IMR-90 (cell line): ENCODE measurements around the gene MRS2. TPM values are rescaled to one million over a fixed set of nuclear protein-coding genes. Genes with fewer than 3 reads are reported as not detected.

Experiments used
- ATAC-seq: fragments of 200-7000 bp; cut with Tn5 transposase; 2 replicates; pipeline ENCODE4 v1.9.1; 2020; ENCODE audit warnings: low read depth, mild to moderate bottlenecking, moderate library complexity
- BruUV-seq: library from RNA; stranded (reverse); fragments of 400-500 nt; replicated peaks from 2 replicates; lab custom pipeline; 2021; lab: Mats Ljungman, UMichigan
- CTCF ChIA-PET: fragments of 300-600 bp; formaldehyde crosslinking; extraction: SDS; loops from one replicate; lab custom pipeline; 2021; ENCODE audit warnings: antibody characterized with exemption; lab: Yijun Ruan, JAX
- POLR2A ChIA-PET: fragments of 300-600 bp; sonication (Branson Sonifier 250); formaldehyde crosslinking; loops from one replicate; lab custom pipeline; 2022; ENCODE audit warnings: antibody characterized with exemption; ENCODE audit not compliant: unreplicated experiment; lab: Charles Lee
- DNase-seq: peaks from one replicate; pipeline ENCODE4 v3.0.0; 2013
- H2AFZ ChIP-seq: replicated peaks from 2 replicates; pipeline ENCODE3; 2013; ENCODE audit warnings: low read length, mild to moderate bottlenecking; ENCODE audit not compliant: poor library complexity
- H2AK5ac ChIP-seq: 2 replicates; pipeline ENCODE4 v1.6.1; 2013; ENCODE audit warnings: low read depth, low read length, inconsistent platforms
- H2AK9ac ChIP-seq: replicated peaks from 2 replicates; pipeline ENCODE3; 2013; ENCODE audit warnings: mild to moderate bottlenecking, low read depth, low read length, moderate library complexity; ENCODE audit not compliant: poor library complexity
- H2BK120ac ChIP-seq: 2 replicates; pipeline ENCODE4 v1.6.1; 2013; ENCODE audit warnings: low read depth, low read length, inconsistent platforms
- H2BK15ac ChIP-seq: 3 replicates; pipeline ENCODE4 v1.6.1; 2013; ENCODE audit warnings: low read depth, low read length, inconsistent platforms
- H2BK20ac ChIP-seq: 2 replicates; pipeline ENCODE4 v1.6.1; 2013; ENCODE audit warnings: low read depth, mild to moderate bottlenecking, inconsistent platforms, low read length, moderate library complexity
- H2BK5ac ChIP-seq: 2 replicates; pipeline ENCODE4 v1.6.1; 2013; ENCODE audit warnings: mild to moderate bottlenecking, low read depth, low read length, inconsistent platforms; ENCODE audit not compliant: poor library complexity, severe bottlenecking
- H3K14ac ChIP-seq: replicated peaks from 2 replicates; pipeline ENCODE4 v1.6.1; 2013; ENCODE audit warnings: low read depth, low read length, inconsistent platforms
- H3K18ac ChIP-seq: 2 replicates; pipeline ENCODE4 v1.6.1; 2013; ENCODE audit warnings: low read depth, low read length, control low read depth
- H3K23ac ChIP-seq: 2 replicates; pipeline ENCODE4 v1.6.1; 2013; ENCODE audit warnings: low read depth, low read length, inconsistent platforms
- H3K27ac ChIP-seq: 2 replicates; pipeline ENCODE4 v1.5.1; 2013; ENCODE audit warnings: mild to moderate bottlenecking, control low read depth, low read length; ENCODE audit not compliant: insufficient read depth
- H3K27me3 ChIP-seq: 2 replicates; pipeline ENCODE4 v1.6.1; 2013; ENCODE audit warnings: low read length; ENCODE audit not compliant: control insufficient read depth, insufficient read depth
- H3K36me3 ChIP-seq: 2 replicates; pipeline ENCODE4 v1.6.1; 2013; ENCODE audit warnings: low read length, mixed read lengths; ENCODE audit not compliant: control insufficient read depth, insufficient read depth
- H3K4ac ChIP-seq: 2 replicates; pipeline ENCODE4 v1.6.1; 2013; ENCODE audit warnings: low read depth, low read length, inconsistent platforms
- H3K4me1 ChIP-seq: 2 replicates; pipeline ENCODE4 v1.6.1; 2013; ENCODE audit warnings: low read length, mixed read lengths; ENCODE audit not compliant: control insufficient read depth, insufficient read depth
- H3K4me2 ChIP-seq: 2 replicates; pipeline ENCODE4 v1.6.1; 2013; ENCODE audit warnings: low read depth, mild to moderate bottlenecking, control low read depth, low read length, moderate library complexity
- H3K4me3 ChIP-seq: 2 replicates; pipeline ENCODE4 v1.5.1; 2013; ENCODE audit warnings: low read depth, mild to moderate bottlenecking, control low read depth, low read length, moderate library complexity; ENCODE audit not compliant: insufficient read depth
- H3K56ac ChIP-seq: 2 replicates; pipeline ENCODE4 v1.6.1; 2013; ENCODE audit warnings: low read length, inconsistent platforms; ENCODE audit not compliant: insufficient read depth; ENCODE audit errors: extremely low read depth
- H3K79me1 ChIP-seq, 2 experiments: 2 replicates each; pipeline ENCODE4 v1.6.1; 2013; ENCODE audit warnings: low read length in 2 of 2, inconsistent platforms in 1 of 2, low read depth in 1 of 2
- H3K9ac ChIP-seq: 2 replicates; pipeline ENCODE4 v1.6.1; 2013; ENCODE audit warnings: low read depth, low read length, control low read depth
- H3K9me1 ChIP-seq: 2 replicates; pipeline ENCODE4 v1.6.1; 2013; ENCODE audit warnings: low read length, inconsistent platforms; ENCODE audit not compliant: insufficient read depth
- H3K9me3 ChIP-seq: 2 replicates; pipeline ENCODE4 v1.6.1; 2013; ENCODE audit warnings: low read length; ENCODE audit not compliant: control insufficient read depth, insufficient read depth
- H4K20me1 ChIP-seq: 2 replicates; pipeline ENCODE4 v1.6.1; 2013; ENCODE audit warnings: low read length, inconsistent platforms; ENCODE audit not compliant: insufficient read depth
- H4K5ac ChIP-seq: 2 replicates; pipeline ENCODE4 v1.6.1; 2013; ENCODE audit warnings: mild to moderate bottlenecking, low read depth, low read length, control low read depth
- H4K8ac ChIP-seq, 2 experiments: 2 replicates each; pipeline ENCODE4 v1.6.1; 2013; ENCODE audit warnings: low read depth in 2 of 2, low read length in 2 of 2, control low read depth in 1 of 2, inconsistent platforms in 1 of 2
- H4K91ac ChIP-seq: 2 replicates; pipeline ENCODE4 v1.6.1; 2013; ENCODE audit warnings: low read depth, low read length, inconsistent platforms; ENCODE audit not compliant: insufficient read depth
- BHLHE40 ChIP-seq: fragments of 150-350 bp; IDR thresholded peaks from 2 replicates; pipeline ENCODE4 v1.6.1; 2016; ENCODE audit warnings: mild to moderate bottlenecking, low read depth, low read length
- CEBPB ChIP-seq: IDR thresholded peaks from 2 replicates; pipeline ENCODE4 v1.6.1; 2012; ENCODE audit warnings: low read depth, low read length, improper control_type of control experiment
- CHD1 ChIP-seq: IDR thresholded peaks from 2 replicates; pipeline ENCODE4 v1.6.1; 2012; ENCODE audit warnings: low read depth, low read length, improper control_type of control experiment
- FOS ChIP-seq: fragments of 150-350 bp; IDR thresholded peaks from 2 replicates; pipeline ENCODE4 v1.6.1; 2016; ENCODE audit warnings: low read depth, low read length
- MAFK ChIP-seq: IDR thresholded peaks from 2 replicates; pipeline ENCODE4 v1.6.1; 2012; ENCODE audit warnings: low read depth, low read length, improper control_type of control experiment
- MAZ ChIP-seq: IDR thresholded peaks from 2 replicates; pipeline ENCODE4 v1.6.1; 2012; ENCODE audit warnings: low read depth, mild to moderate bottlenecking, low read length, improper control_type of control experiment, moderate library complexity, borderline replicate concordance
- MXI1 ChIP-seq: IDR thresholded peaks from 2 replicates; pipeline ENCODE4 v1.6.1; 2012; ENCODE audit warnings: low read depth, mild to moderate bottlenecking, low read length, moderate library complexity, borderline replicate concordance
- NFE2L2 ChIP-seq: fragments of 150-350 bp; IDR thresholded peaks from 2 replicates; pipeline ENCODE4 v1.6.1; 2016; ENCODE audit warnings: low read depth, mild to moderate bottlenecking, low read length
- POLR2A ChIP-seq: IDR thresholded peaks from 2 replicates; pipeline ENCODE4 v1.6.1; 2012; ENCODE audit warnings: mild to moderate bottlenecking, low read depth, low read length
- RAD21 ChIP-seq: IDR thresholded peaks from 2 replicates; pipeline ENCODE4 v1.6.1; 2012; ENCODE audit warnings: low read length, improper control_type of control experiment
- RCOR1 ChIP-seq: IDR thresholded peaks from 2 replicates; pipeline ENCODE4 v1.6.1; 2012; ENCODE audit warnings: mild to moderate bottlenecking, low read length, improper control_type of control experiment; ENCODE audit not compliant: insufficient replicate concordance
- RFX5 ChIP-seq: IDR thresholded peaks from 2 replicates; pipeline ENCODE4 v1.8.0; 2012; ENCODE audit warnings: low read depth, mild to moderate bottlenecking, low read length, moderate library complexity
- SMC3 ChIP-seq: fragments of 150-350 bp; IDR thresholded peaks from 2 replicates; pipeline ENCODE4 v1.6.1; 2016; ENCODE audit warnings: low read depth, mild to moderate bottlenecking, antibody characterized with exemption, low read length, moderate library complexity
- WGBS, 2 experiments: methylation state at CpG; one replicate each; pipeline versions ENCODE4 v1.1.5 to v1.1.7; 2013; ENCODE audit warnings: missing lambda C conversion rate in 2 of 2; ENCODE audit not compliant: insufficient read length in 1 of 2; ENCODE audit errors: extremely low coverage in 2 of 2; 5-methylcytosine and 5-hydroxymethylcytosine counted together
- dilution Hi-C: fragments of 300-500 bp; cut with HindIII; formaldehyde crosslinking; loops from one replicate; pipeline ENCODE4 v1.14.3; 2018; ENCODE audit warnings: low sequenced_read_pairs; ENCODE audit not compliant: unreplicated experiment
- in situ Hi-C: fragments of 300-500 bp; cut with MboI; formaldehyde crosslinking; loops from 3 replicates; pipeline ENCODE4 v1.14.3; 2019; ENCODE audit warnings: low sequenced_read_pairs, inconsistent platforms, mixed read lengths
- intact Hi-C: fragments of 100-400 bp; cut with micrococcal nuclease; formaldehyde crosslinking; loops from 2 replicates; pipeline ENCODE4 v1.10.0; 2022
- polyA plus RNA-seq, 3 experiments: library from polyadenylated mRNA; depleted of rRNA; stranded (reverse); fragments of >200 nt; gene quantifications; 2 replicates each; pipeline ENCODE4 v1.2.3, GENCODE V29; 2012; ENCODE audit warnings: low replicate concordance in 1 of 3
- total RNA-seq: library from RNA; depleted of rRNA; stranded (reverse); fragments of >200 nt; gene quantifications from 2 replicates; pipeline ENCODE4 v1.2.3, GENCODE V29; 2012
- TF ChIP-seq, protein P1 (sequence below): conservative IDR thresholded peaks from 2 replicates; pipeline ENCODE4 v1.5.1; 2012; ENCODE audit warnings: mild to moderate bottlenecking, low read depth, low read length, improper control_type of control experiment
- TF ChIP-seq, protein P2 (sequence below): fragments of 150-350 bp; IDR thresholded peaks from 2 replicates; pipeline ENCODE4 v1.6.1; 2016; ENCODE audit warnings: low read depth, mild to moderate bottlenecking, low read length, moderate library complexity, borderline replicate concordance
- TF ChIP-seq, protein P3 (sequence below): fragments of 150-350 bp; IDR thresholded peaks from 2 replicates; pipeline ENCODE4 v1.6.1; 2017; ENCODE audit warnings: mild to moderate bottlenecking, antibody characterized with exemption, low read length, low read depth

Gene MRS2
- total and polyA plus RNA-seq, 2 of the 4 experiments (the other 2 are of a cell fraction): 8.8 to 11.1 TPM

DNA sequence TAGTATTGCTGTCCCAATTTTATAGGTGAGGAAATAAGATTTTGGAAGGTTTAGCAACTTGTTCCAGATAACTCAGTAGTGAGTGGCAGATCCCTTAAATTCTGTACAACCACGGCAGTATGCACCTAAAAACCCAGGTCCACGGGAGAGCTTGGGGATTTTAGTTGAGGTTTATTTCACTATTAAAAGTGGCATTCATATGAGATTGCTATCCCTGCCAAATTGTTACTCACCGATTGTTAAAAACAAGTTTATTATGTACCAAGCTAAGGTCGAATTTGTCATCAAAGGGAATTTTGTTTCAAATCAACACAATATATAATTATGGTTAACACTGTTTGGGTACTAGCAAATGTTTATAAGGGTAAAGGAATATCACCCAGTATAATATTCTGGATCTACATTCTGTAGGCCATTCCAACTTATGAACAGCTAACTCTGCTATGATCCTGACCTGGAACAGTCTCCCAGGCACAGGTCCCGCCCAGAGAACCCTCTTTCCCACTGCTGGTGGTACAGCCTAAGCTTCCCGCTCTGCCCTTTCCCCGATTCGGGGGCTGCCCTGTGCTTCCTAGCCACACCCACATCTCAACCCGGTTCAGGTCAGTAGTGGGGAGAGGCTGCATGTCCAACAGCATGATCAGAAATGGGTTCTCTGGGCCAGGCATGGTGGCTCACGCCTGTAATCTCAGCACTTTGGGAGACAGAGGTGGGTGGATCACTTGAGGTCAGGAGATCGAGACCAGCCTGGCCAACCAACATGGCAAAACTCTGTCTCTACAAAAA lies 61.7 kb downstream of the MRS2 start:
- Histone ChIP-seq H4K8ac (no peak overlapping the region), H2AK9ac (no peak overlapping the region), H3K4me1 (no peaks in the 10 kb centered on the region), H2BK20ac (no peak overlapping the region), H3K27ac (no peak overlapping the region), H3K9ac (no peak overlapping the region), H2AFZ (no peak overlapping the region), H3K79me1 (no peaks in the 10 kb centered on the region), H3K56ac (no peak overlapping the region), H3K9me1 (no peaks in the 10 kb centered on the region), H3K23ac (no peak overlapping the region), H3K9me3 (no peaks in the 10 kb centered on the region), H3K4me2 (no peak overlapping the region), H3K14ac (no peak overlapping the region), H3K27me3 (peaks cover 5% of the 10 kb centered on the region; the same call in 1 of the 2 replicates), H2BK15ac (no peak overlapping the region), H4K20me1 (no peaks in the 10 kb centered on the region), H2AK5ac (no peak overlapping the region), H3K4ac (no peak overlapping the region), H3K18ac (no peak overlapping the region), H3K4me3 (no peak overlapping the region), H2BK5ac (no peak overlapping the region), H4K5ac (no peak overlapping the region), H4K91ac (no peak overlapping the region), H2BK120ac (no peak overlapping the region), H3K36me3 (no peaks in the 10 kb centered on the region)
- DNase-seq (no peak), ATAC-seq (no peak)
- POLR2A ChIA-PET: no interaction called here
- dilution Hi-C loops (no loop called here), intact Hi-C loops (no loop called here), in situ Hi-C loops (no loop called here)
- TF ChIP-seq, protein P1, sequence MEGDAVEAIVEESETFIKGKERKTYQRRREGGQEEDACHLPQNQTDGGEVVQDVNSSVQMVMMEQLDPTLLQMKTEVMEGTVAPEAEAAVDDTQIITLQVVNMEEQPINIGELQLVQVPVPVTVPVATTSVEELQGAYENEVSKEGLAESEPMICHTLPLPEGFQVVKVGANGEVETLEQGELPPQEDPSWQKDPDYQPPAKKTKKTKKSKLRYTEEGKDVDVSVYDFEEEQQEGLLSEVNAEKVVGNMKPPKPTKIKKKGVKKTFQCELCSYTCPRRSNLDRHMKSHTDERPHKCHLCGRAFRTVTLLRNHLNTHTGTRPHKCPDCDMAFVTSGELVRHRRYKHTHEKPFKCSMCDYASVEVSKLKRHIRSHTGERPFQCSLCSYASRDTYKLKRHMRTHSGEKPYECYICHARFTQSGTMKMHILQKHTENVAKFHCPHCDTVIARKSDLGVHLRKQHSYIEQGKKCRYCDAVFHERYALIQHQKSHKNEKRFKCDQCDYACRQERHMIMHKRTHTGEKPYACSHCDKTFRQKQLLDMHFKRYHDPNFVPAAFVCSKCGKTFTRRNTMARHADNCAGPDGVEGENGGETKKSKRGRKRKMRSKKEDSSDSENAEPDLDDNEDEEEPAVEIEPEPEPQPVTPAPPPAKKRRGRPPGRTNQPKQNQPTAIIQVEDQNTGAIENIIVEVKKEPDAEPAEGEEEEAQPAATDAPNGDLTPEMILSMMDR: no peak
- TF ChIP-seq CHD1 (no peak), NFE2L2 (no peak), MXI1 (no peak), MAZ (no peak), RFX5 (no peak), FOS (no peak), RCOR1 (no peak), POLR2A (no peak), BHLHE40 (no peak), RAD21 (no peak), CEBPB (no peak), SMC3 (no peak), MAFK (no peak)
- TF ChIP-seq, protein P2, sequence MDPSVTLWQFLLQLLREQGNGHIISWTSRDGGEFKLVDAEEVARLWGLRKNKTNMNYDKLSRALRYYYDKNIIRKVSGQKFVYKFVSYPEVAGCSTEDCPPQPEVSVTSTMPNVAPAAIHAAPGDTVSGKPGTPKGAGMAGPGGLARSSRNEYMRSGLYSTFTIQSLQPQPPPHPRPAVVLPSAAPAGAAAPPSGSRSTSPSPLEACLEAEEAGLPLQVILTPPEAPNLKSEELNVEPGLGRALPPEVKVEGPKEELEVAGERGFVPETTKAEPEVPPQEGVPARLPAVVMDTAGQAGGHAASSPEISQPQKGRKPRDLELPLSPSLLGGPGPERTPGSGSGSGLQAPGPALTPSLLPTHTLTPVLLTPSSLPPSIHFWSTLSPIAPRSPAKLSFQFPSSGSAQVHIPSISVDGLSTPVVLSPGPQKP: no peak
- TF ChIP-seq, protein P3, sequence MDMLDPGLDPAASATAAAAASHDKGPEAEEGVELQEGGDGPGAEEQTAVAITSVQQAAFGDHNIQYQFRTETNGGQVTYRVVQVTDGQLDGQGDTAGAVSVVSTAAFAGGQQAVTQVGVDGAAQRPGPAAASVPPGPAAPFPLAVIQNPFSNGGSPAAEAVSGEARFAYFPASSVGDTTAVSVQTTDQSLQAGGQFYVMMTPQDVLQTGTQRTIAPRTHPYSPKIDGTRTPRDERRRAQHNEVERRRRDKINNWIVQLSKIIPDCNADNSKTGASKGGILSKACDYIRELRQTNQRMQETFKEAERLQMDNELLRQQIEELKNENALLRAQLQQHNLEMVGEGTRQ: no peak
- WGBS, 2 experiments: no CpG with 5 or more reads among the region's 11 CpGs
- CTCF ChIA-PET: no interaction called here
- BruUV-seq: no TSS peak
